CD4-positive, alpha-beta memory T cell (primary cell): ENCODE data around the gene SP100. TPM values are rescaled to one million over a fixed set of nuclear protein-coding genes. Genes with fewer than 3 reads are reported as not detected.

Source experiments
- CTCF ChIA-PET: fragments of 350-600 bp; sonication (Branson Sonifier 250); formaldehyde crosslinking; loops from one replicate; lab custom pipeline; 2021; ENCODE audit warnings: inconsistent platforms; ENCODE audit not compliant: partially characterized antibody; lab: Charles Lee
- POLR2A ChIA-PET: fragments of 350-600 bp; sonication (Branson Sonifier 250); formaldehyde crosslinking; loops from one replicate; lab custom pipeline; 2021; ENCODE audit not compliant: partially characterized antibody; lab: Charles Lee
- DNase-seq, 5 donors: peaks; one replicate each; pipeline versions ENCODE4 v3.0.0 to v3.0.0-alpha.2; 2020 to 2022; ENCODE audit warnings: mixed read lengths in 1 of 5
- H3K27ac ChIP-seq: one replicate; pipeline ENCODE4 v1.7.0; 2013; ENCODE audit warnings: low read depth, low read length
- H3K27me3 ChIP-seq: 2 replicates; pipeline ENCODE4 v1.7.0; 2013; ENCODE audit warnings: mild to moderate bottlenecking, low read length, moderate library complexity; ENCODE audit not compliant: insufficient read depth
- H3K36me3 ChIP-seq: 2 replicates; pipeline ENCODE4 v1.7.0; 2013; ENCODE audit warnings: mild to moderate bottlenecking, low read length, moderate library complexity; ENCODE audit not compliant: insufficient read depth
- H3K4me1 ChIP-seq: 2 replicates; pipeline ENCODE4 v1.7.0; 2013; ENCODE audit warnings: mild to moderate bottlenecking, low read length, moderate library complexity; ENCODE audit not compliant: insufficient read depth
- H3K4me3 ChIP-seq, 2 donors: one replicate each; pipeline ENCODE4 v1.7.0; 2013; ENCODE audit warnings: low read length in 2 of 2, mild to moderate bottlenecking in 1 of 2
- H3K9me3 ChIP-seq, 2 donors: one replicate each; pipeline ENCODE4 v1.7.0; 2013; ENCODE audit warnings: low read length in 2 of 2, control low read depth in 1 of 2; ENCODE audit not compliant: control insufficient read depth in 1 of 2
- H3K27ac Mint-ChIP-seq, 7 donors: one replicate each; pipeline ENCODE4 v1.8.0; 2020 to 2021; ENCODE audit warnings: mixed read lengths in 7 of 7, mild to moderate bottlenecking in 6 of 7, inconsistent platforms in 3 of 7, moderate library complexity in 3 of 7
- H3K27me3 Mint-ChIP-seq, 2 donors: one replicate each; pipeline ENCODE4 v1.8.0; 2020 to 2021; ENCODE audit warnings: mixed read lengths in 2 of 2
- H3K36me3 Mint-ChIP-seq, 2 donors: one replicate each; pipeline ENCODE4 v1.8.0; 2020 to 2021; ENCODE audit warnings: mixed read lengths in 2 of 2, inconsistent platforms in 1 of 2, mild to moderate bottlenecking in 1 of 2
- H3K4me1 Mint-ChIP-seq, 4 donors: one replicate each; pipeline ENCODE4 v1.8.0; 2020 to 2021; ENCODE audit warnings: mixed read lengths in 4 of 4, mild to moderate bottlenecking in 1 of 4
- H3K4me3 Mint-ChIP-seq, 8 donors: one replicate each; pipeline ENCODE4 v1.8.0; 2020 to 2021; ENCODE audit warnings: mixed read lengths in 8 of 8, mild to moderate bottlenecking in 7 of 8, moderate library complexity in 6 of 8, inconsistent platforms in 3 of 8
- H3K9me3 Mint-ChIP-seq, 8 donors: one replicate each; pipeline ENCODE4 v1.8.0; 2020 to 2021; ENCODE audit warnings: mixed read lengths in 8 of 8, mild to moderate bottlenecking in 5 of 8, inconsistent platforms in 3 of 8, moderate library complexity in 1 of 8
- intact Hi-C: fragments of 100-400 bp; cut with micrococcal nuclease; formaldehyde crosslinking; loops from one replicate; pipeline ENCODE4 v1.15.1; 2023
- polyA plus RNA-seq, 2 donors: library from polyadenylated mRNA; unstranded; fragments of 300-500 nt; fragmentation: Illumina TruSeq; gene quantifications; one replicate each; pipeline ENCODE4 v1.2.3, GENCODE V29; 2021
- total RNA-seq, 2 experiments: library from RNA; stranded (reverse); gene quantifications; one replicate each; pipeline ENCODE4 v1.2.3, GENCODE V29; 2021

The SP100 gene
- total and polyA plus RNA-seq, 4 experiments from 2014 or later: 101 to 226 (median 216) TPM

DNA sequence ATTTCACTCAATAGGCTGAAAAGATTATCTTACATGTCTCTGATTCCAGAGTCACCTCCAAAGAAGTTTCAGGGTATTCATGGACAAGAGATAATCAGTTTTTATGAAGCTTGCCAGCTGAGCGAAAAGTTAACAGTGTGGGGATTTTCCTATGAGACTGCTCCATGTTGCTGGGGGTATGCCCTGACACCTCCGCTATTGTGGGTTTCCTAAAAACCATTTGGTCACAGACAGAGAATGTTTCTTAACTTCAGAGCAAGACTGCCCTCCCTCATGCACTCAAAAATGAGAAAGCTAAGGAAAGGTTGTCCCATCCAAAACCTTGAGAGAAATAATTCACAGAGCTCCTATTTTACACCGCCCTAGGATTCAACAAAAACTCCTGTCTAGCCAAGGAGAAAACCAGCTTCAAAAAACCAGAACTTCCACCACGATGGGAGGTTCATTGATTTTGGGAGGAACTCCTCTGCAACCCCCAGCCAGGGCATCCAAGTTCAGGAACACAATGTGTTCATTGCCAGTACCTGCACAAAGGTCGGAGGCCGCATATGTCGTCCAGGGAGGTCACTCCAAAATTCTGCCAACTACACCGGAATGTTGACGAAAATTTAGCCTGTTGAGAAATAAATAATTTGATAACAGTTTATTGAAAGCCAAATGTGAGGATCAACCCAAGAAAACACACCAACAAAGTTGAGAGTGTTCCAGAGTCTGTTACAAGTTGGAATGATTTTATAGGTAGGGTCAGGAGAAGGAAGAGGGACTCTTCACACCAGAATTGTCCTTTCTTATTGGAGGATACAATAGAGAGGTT is 104.3 kb downstream of the SP100 start:
- ChIA-PET CTCF (no interaction called here), POLR2A (no interaction called here)
- H3K9me3 Mint-ChIP-seq: peaks cover 3 to 37% (median 31%) of the 10 kb centered on the region in 8 donors
- H3K27me3 Mint-ChIP-seq: no peaks in the 10 kb centered on the region
- H3K4me3 Mint-ChIP-seq: no peak overlapping the region
- H3K4me1 Mint-ChIP-seq: peaks cover 0 to 9% (median 4%) of the 10 kb centered on the region in 4 donors
- no peak overlapping the region for H3K4me3 ChIP-seq
- peaks cover 42 to 53% of the 10 kb centered on the region in 2 donors for H3K36me3 Mint-ChIP-seq
- DNase-seq: no peak
- H3K27ac ChIP-seq: no peak overlapping the region
- peak overlapping the region in 1 of 7 donors; percentile 29 for H3K27ac Mint-ChIP-seq
- H3K36me3 ChIP-seq: no peaks in the 10 kb centered on the region
- intact Hi-C loops: no loop called here
- peaks cover under 1% of the 10 kb centered on the region for H3K4me1 ChIP-seq
- no peaks in the 10 kb centered on the region for H3K27me3 ChIP-seq
- H3K9me3 ChIP-seq: peaks cover 0 to 6% of the 10 kb centered on the region in 2 donors

DNA sequence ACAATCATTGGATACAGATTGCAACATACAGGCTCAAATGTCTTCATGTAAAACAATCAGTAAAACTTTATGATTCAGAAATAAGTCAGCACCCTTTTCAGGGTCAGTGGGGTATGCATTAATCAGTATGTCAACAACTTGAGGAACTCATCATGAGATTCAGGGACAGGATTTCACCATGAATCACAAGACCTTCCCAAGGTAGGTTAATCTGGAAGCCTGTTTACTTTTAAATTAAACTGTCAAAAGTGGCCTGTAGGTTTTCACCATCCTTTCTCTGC is 104.8 kb downstream of the SP100 start:
- no peak for DNase-seq
- Histone ChIP-seq H3K36me3 (no peaks in the 10 kb centered on the region), H3K4me3 (no peak overlapping the region), H3K4me1 (peaks cover 6% of the 10 kb centered on the region), H3K9me3 (peaks cover 0 to 6% of the 10 kb centered on the region in 2 donors), H3K27ac (no peak overlapping the region), H3K27me3 (no peaks in the 10 kb centered on the region)
- Mint-ChIP-seq H3K36me3 (peaks cover 37 to 52% of the 10 kb centered on the region in 2 donors), H3K27me3 (no peaks in the 10 kb centered on the region), H3K27ac (no peak overlapping the region), H3K9me3 (peaks cover 3 to 37% (median 31%) of the 10 kb centered on the region in 8 donors), H3K4me1 (peaks cover 0 to 9% (median 4%) of the 10 kb centered on the region in 4 donors), H3K4me3 (no peak overlapping the region)
- ChIA-PET CTCF (no interaction called here), POLR2A (no interaction called here)
- intact Hi-C loops: no loop called here

DNA sequence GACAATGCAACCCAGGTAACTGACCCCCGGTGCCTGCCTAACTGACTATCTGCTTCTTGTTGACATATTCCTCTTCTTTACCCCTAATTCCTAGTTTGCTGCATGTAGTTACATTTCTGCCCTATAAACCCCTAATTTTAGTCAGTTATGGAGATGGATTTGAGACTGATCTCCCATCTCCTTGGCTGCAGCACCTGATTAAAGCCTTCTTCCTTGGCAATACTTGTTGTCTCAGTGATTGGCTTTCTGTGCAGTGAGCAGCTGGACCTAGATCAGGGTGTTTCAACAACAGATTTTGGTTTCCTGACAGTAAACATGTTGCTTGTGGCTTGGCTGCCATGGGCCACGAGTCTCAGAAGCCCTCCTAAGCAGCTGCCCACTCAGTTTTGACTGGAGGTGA is 105.4 kb downstream of the SP100 start:
- Mint-ChIP-seq H3K27ac (peak overlapping the region in 1 of 7 donors; percentile 53), H3K4me3 (no peak overlapping the region), H3K36me3 (peaks cover 32 to 47% of the 10 kb centered on the region in 2 donors), H3K27me3 (no peaks in the 10 kb centered on the region), H3K4me1 (peaks cover 0 to 9% (median 4%) of the 10 kb centered on the region in 4 donors), H3K9me3 (peaks cover 3 to 37% (median 31%) of the 10 kb centered on the region in 8 donors)
- Histone ChIP-seq H3K27me3 (no peaks in the 10 kb centered on the region), H3K9me3 (peaks cover 0 to 6% of the 10 kb centered on the region in 2 donors), H3K36me3 (no peaks in the 10 kb centered on the region), H3K27ac (no peak overlapping the region), H3K4me1 (peaks cover 6% of the 10 kb centered on the region), H3K4me3 (no peak overlapping the region)
- no peak for DNase-seq
- CTCF ChIA-PET: no interaction called here
- POLR2A ChIA-PET: no interaction called here
- intact Hi-C loops: no loop called here

DNA sequence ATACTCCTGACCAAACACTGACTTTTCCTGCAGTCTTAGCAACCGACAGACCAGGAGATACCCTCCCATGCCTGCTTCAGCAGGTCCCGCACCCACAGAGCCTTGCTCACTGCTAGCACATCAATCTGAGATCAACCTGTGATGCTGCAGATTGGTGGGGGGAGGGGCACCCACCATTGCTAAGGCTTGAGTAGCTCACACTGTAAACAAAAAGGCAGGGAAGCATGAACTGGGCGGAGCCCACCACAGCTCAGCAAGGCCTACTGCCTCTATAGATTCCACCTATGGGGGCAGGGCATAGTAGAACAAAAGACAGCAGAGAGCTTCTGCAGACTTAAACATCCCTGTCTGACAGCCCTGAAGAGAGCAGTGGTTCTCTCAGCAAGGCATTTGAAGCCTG is 109.7 kb downstream of the SP100 start:
- peak in 1 of 5 donors; percentile 2 for DNase-seq
- Mint-ChIP-seq H3K9me3 (peaks cover under 1 to 58% (median 48%) of the 10 kb centered on the region in 8 donors), H3K27me3 (no peaks in the 10 kb centered on the region)

DNA sequence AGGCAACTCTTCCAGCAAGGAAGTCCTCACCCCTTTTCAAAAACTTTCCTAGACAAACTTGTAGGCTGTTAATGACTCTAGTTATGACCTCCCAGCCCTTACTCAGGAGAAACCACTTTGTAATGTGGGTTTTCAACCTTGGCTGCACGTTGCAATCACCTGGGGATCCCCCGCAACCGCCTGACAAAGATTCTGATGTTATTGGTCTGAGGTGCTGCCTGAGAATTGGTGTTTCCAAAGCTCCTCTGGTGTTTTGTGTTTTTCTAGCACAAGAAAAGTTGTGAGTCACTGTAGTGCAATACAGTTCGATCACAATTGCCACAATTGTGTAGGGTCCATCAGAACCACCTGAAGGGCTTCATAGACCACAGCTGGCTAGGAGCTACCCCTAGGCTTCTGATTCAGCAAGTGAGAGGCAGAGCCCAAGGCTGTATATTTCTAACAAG is 121.6 kb downstream of the SP100 start:
- POLR2A ChIA-PET: no interaction called here
- Mint-ChIP-seq H3K4me1 (peaks cover 0 to 8% (median 0%) of the 10 kb centered on the region in 4 donors), H3K4me3 (no peak overlapping the region), H3K27ac (peak overlapping the region in 6 of 7 donors; percentile 43 to 84 (median 57)), H3K9me3 (no peaks in the 10 kb centered on the region), H3K36me3 (peaks cover 41 to 44% of the 10 kb centered on the region in 2 donors), H3K27me3 (no peaks in the 10 kb centered on the region)
- Histone ChIP-seq H3K9me3 (no peaks in the 10 kb centered on the region), H3K4me1 (no peaks in the 10 kb centered on the region), H3K27me3 (no peaks in the 10 kb centered on the region), H3K27ac (no peak overlapping the region), H3K4me3 (no peak overlapping the region), H3K36me3 (peaks cover 10% of the 10 kb centered on the region)
- CTCF ChIA-PET: no interaction called here
- no peak for DNase-seq
- intact Hi-C loops: no loop called here

More for the DNA sequence above, 109.7 kb downstream of the SP100 start:
- Histone ChIP-seq H3K9me3 (peaks cover 0 to 3% of the 10 kb centered on the region in 2 donors), H3K27me3 (no peaks in the 10 kb centered on the region), H3K4me1 (peaks cover 6% of the 10 kb centered on the region), H3K4me3 (no peak overlapping the region), H3K27ac (no peak overlapping the region), H3K36me3 (no peaks in the 10 kb centered on the region)
- H3K4me1 Mint-ChIP-seq: peaks cover 0 to 16% (median 4%) of the 10 kb centered on the region in 4 donors
- H3K36me3 Mint-ChIP-seq: peaks cover 24 to 42% of the 10 kb centered on the region in 2 donors
- intact Hi-C loops: no loop called here
- H3K4me3 Mint-ChIP-seq: no peak overlapping the region
- no peak overlapping the region for H3K27ac Mint-ChIP-seq
- CTCF ChIA-PET: no interaction called here
- POLR2A ChIA-PET: no interaction called here

DNA sequence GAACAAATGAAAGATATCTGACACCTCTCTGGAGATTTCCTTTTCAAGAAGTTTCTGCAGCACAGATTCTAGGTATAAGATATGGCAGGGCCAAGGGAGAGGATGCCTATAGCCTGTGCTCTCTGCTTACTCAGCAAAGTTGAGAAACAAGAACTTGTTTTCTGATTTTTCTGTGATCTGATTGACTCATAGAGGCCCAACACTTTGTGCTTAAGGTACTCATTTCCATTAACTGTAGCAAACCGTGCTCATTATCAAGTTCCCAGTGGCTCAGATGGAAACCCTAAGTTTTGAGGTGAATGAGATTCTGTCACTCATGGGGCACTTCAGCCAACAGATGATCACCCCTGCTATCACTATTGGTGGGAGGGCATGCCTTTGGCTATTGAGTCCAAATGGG is 124.3 kb downstream of the SP100 start:
- DNase-seq: no peak
- H3K9me3 ChIP-seq: no peaks in the 10 kb centered on the region
- H3K36me3 Mint-ChIP-seq: peaks cover 62 to 72% of the 10 kb centered on the region in 2 donors
- intact Hi-C loops: no loop called here
- no peaks in the 10 kb centered on the region for H3K4me1 ChIP-seq
- no peak overlapping the region for H3K4me3 ChIP-seq
- CTCF ChIA-PET: interaction anchor here (1.7 kb wide), 1 partner anchor 12 kb away, joined by 4 read pairs; no protein-coding TSS in a partner anchor
- POLR2A ChIA-PET: no interaction called here
- peaks cover 0 to 8% (median 0%) of the 10 kb centered on the region in 4 donors for H3K4me1 Mint-ChIP-seq
- peaks cover 2 to 21% (median 11%) of the 10 kb centered on the region in 8 donors for H3K9me3 Mint-ChIP-seq
- no peak overlapping the region for H3K4me3 Mint-ChIP-seq
- no peaks in the 10 kb centered on the region for H3K27me3 Mint-ChIP-seq
- H3K27me3 ChIP-seq: no peaks in the 10 kb centered on the region
- H3K36me3 ChIP-seq: peaks cover 20% of the 10 kb centered on the region
- H3K27ac ChIP-seq: no peak overlapping the region
- H3K27ac Mint-ChIP-seq: peak overlapping the region in 3 of 7 donors; percentile 6 to 72 (median 16)

DNA sequence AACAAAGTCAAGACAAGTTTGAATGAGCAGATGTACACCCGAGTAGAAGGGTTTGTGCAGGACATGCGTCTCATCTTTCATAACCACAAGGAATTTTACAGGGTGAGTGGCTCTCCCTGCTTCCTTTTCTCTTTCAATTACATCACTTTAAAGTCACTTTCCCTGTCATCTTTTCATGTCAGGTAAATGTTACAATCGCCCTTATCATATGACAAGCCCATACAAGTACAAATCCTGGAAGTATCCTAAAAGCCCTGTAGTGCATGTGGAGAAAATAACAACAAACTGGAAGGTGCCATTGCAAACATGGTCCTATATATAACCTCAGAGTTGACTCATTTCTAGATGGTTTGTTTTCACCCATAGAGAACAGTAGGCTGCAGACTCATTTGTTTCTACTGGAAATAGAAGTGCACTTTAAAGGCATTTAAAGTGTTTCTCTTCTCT is 126.0 kb downstream of the SP100 start:
- Mint-ChIP-seq H3K36me3 (peaks cover 60 to 70% of the 10 kb centered on the region in 2 donors), H3K27ac (peak overlapping the region in 2 of 7 donors; percentile 43 to 60), H3K27me3 (no peaks in the 10 kb centered on the region), H3K4me1 (peaks cover 0 to 3% (median 0%) of the 10 kb centered on the region in 4 donors), H3K4me3 (no peak overlapping the region), H3K9me3 (peaks cover 2 to 21% (median 11%) of the 10 kb centered on the region in 8 donors)
- intact Hi-C loops: no loop called here
- no peaks in the 10 kb centered on the region for H3K27me3 ChIP-seq
- CTCF ChIA-PET: no interaction called here
- H3K27ac ChIP-seq: no peak overlapping the region
- H3K9me3 ChIP-seq: no peaks in the 10 kb centered on the region
- peaks cover 20% of the 10 kb centered on the region for H3K36me3 ChIP-seq
- H3K4me3 ChIP-seq: no peak overlapping the region
- H3K4me1 ChIP-seq: no peaks in the 10 kb centered on the region
- POLR2A ChIA-PET: no interaction called here
- DNase-seq: no peak
